Lower leg skin (tissue), 3 donors: ENCODE results near the gene WDPCP.

Experiments used
- CTCF ChIP-seq, 3 donors: fragments of 450-650 bp; IDR thresholded peaks; one replicate each; pipeline ENCODE4 v1.5.1; 2016; ENCODE audit warnings: antibody characterized with exemption in 3 of 3, mild to moderate bottlenecking in 3 of 3, moderate library complexity in 2 of 3
- POLR2A ChIP-seq, 2 donors: fragments of 450-650 bp; IDR thresholded peaks; one replicate each; pipeline ENCODE4 v1.6.1; 2016 to 2017; ENCODE audit warnings: antibody characterized with exemption in 2 of 2, mild to moderate bottlenecking in 1 of 2, moderate library complexity in 1 of 2

DNA sequence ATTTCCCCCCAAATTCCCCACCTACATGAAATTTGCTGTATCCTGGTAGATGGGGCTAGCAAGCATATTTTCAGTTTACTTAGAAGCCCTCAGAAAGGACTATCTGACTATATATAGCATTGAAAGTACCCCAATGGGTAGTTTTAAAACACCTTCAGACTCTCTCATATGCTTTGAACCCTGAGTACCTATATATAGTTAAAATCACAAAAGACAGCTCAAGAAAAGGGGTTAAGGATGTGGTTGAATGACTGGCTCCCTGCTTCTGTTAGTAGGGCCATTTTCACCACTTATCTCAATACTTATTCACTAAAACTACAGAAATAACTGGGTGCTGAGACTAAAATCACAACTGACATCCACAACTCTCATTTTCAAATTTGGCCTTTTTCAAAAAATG, 18.5 kb downstream of the WDPCP start:
- TF ChIP-seq POLR2A (IDR thresholded peaks at IDR 0.05) (no peak), CTCF (IDR thresholded peaks at IDR 0.05) (no peak)
